GM18861 (cell line): ENCODE measurements around the gene SRRM5.
"Not testable (repeated sequence)": the region's sequence is repeated elsewhere in the genome, so short reads cannot be mapped to it uniquely, and the experiment has no call there.

Experiments used
- ATAC-seq: cut with Tn5 transposase; IDR thresholded peaks from one replicate; pipeline ENCODE4 v1.9.1; 2021; ENCODE audit not compliant: unreplicated experiment

Gene SRRM5

GRCh38 chr19:43610493-43610892, 1.4 kb upstream of the SRRM5 start:
- ATAC-seq: no peak

GRCh38 chr19:43612374-43612773, 486 bp downstream of the SRRM5 start:
- ATAC-seq: no peak

GRCh38 chr19:43616306-43616705, 4.4 kb downstream of the SRRM5 start:
- ATAC-seq: no peak

GRCh38 chr19:43616954-43617353, 5.1 kb downstream of the SRRM5 start:
- ATAC-seq: no peak

GRCh38 chr19:43618921-43619261, 7.0 kb downstream of the SRRM5 start:
- ATAC-seq: peak; percentile 5

GRCh38 chr19:43619262-43620060, 7.6 kb downstream of the SRRM5 start, which contains the start of gene ZNF428:
TSS of gene ZNF428 (minus strand) at chr19:43619629. CDS start at chr19:43614304, 5,325 bp downstream.
- ATAC-seq: peak; percentile 76

GRCh38 chr19:43620061-43621001, 8.4 kb downstream of the SRRM5 start:
- no peak for ATAC-seq

- ATAC-seq: no peak
Observed at GRCh38 chr19:43622070-43622469, 10.2 kb downstream of the SRRM5 start.

GRCh38 chr19:43622956-43623355, 11.1 kb downstream of the SRRM5 start:
- no peak for ATAC-seq

- no peak for ATAC-seq
Observed at GRCh38 chr19:43623889-43624670, 12.2 kb downstream of the SRRM5 start.

GRCh38 chr19:43624933-43625332, 13.0 kb downstream of the SRRM5 start:
- no peak for ATAC-seq

GRCh38 chr19:43625918-43626579, 14.2 kb downstream of the SRRM5 start:
- ATAC-seq: no peak

- no peak for ATAC-seq
Observed at GRCh38 chr19:43626838-43627237, 14.9 kb downstream of the SRRM5 start.

- ATAC-seq: no peak
Observed at GRCh38 chr19:43628646-43629326, 16.9 kb downstream of the SRRM5 start.

GRCh38 chr19:43631491-43631890, 19.6 kb downstream of the SRRM5 start:
- no peak for ATAC-seq

- ATAC-seq: no peak
Observed at GRCh38 chr19:43633520-43633919, 21.6 kb downstream of the SRRM5 start.

GRCh38 chr19:43634068-43634467, 22.2 kb downstream of the SRRM5 start:
- ATAC-seq: no peak

GRCh38 chr19:43634506-43634871, 22.6 kb downstream of the SRRM5 start:
- ATAC-seq: no peak

- no peak for ATAC-seq
Observed at GRCh38 chr19:43634872-43635560, 23.1 kb downstream of the SRRM5 start.

GRCh38 chr19:43635561-43635940, 23.7 kb downstream of the SRRM5 start:
- not testable (repeated sequence) for ATAC-seq
